ENCODE measurements around the gene CARD11. TPM values are rescaled to one million over a fixed set of nuclear protein-coding genes. Genes with fewer than 3 reads are reported as not detected.
A peak's percentile ranks its signal among the peaks of the same experiment; 100 is the strongest.

Gene CARD11
- total RNA-seq, 5 donors from 2014 or later (not counting 1 experiment from before 2014, with no cell fraction given), result 105 to 142 (median 132) TPM

DNA sequence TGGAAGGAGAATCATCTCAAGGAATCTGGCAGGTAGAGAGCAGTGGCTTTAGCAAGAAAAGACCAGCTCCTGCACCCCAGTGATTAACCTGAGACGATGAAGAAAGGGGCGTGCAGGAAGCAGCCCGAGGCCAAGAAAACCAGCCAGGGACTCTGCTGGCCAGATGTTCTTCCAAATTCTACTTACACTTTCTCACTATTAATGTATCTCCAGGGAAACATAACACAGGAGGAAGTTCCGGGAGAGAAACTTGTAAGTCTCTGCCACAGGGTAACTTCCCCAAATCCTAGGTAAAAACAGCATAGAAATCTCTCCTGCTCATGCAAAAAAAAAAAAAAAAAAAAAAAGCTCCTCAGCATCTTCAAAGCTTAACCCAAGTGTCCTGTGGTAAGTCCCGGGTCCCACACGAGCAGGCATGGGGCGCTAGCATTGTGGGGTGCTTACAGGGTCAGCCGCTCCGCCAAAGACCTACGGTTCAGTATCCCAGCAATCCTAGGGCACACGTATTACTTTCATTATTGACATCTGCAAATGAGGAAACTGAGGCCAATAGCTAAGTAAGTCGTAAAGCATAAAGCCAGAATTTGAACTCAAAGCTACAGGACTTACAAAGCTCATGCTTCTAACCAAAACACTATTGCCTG, 102.3 kb downstream of the CARD11 start:
- 83% methylated on average over 8 of the region's 12 CpGs for WGBS (ENCODE audit: insufficient coverage)
- H3K36me3 Mint-ChIP-seq, result peaks cover 80% of the 10 kb centered on the region
- no peak overlapping the region for H3K4me3 Mint-ChIP-seq
- H3K9me3 ChIP-seq, result no peaks in the 10 kb centered on the region
- ATAC-seq (replicated peaks in 1 of 4) (no peak), DNase-seq (no peak)
- H3K4me1 Mint-ChIP-seq, result peaks cover 3 to 7% (median 6%) of the 10 kb centered on the region in 3 donors
- H3K4me3 ChIP-seq (ENCODE audit: control insufficient read depth in 1 of 2, extremely low read depth in 1 of 2, low read length in 1 of 2), result no peak overlapping the region
- H3K9me3 Mint-ChIP-seq, result no peaks in the 10 kb centered on the region
- peak overlapping the region in 1 of 2 donors; percentile 22 for H3K27ac Mint-ChIP-seq
- POLR2A ChIA-PET, result interaction anchor here (0.6 kb wide), 4 partner anchors 68 to 1665 kb away, joined by 3 to 8 read pairs (median 4); no protein-coding TSS in a partner anchor
- no peak overlapping the region for H3K27ac ChIP-seq (ENCODE audit: low read length)
- no peaks in the 10 kb centered on the region for H3K4me1 ChIP-seq (ENCODE audit: control insufficient read depth in 1 of 2, extremely low read depth in 1 of 2, insufficient read depth in 2 of 2, low read length in 2 of 2)
- H3K36me3 ChIP-seq (ENCODE audit: control insufficient read depth in 2 of 2, extremely low read depth in 1 of 2, insufficient read depth in 1 of 2, low read length in 1 of 2), result peaks cover 21 to 97% of the 10 kb centered on the region in 2 donors
- CTCF ChIA-PET, result interaction anchor here in 1 of 2 donors (0.6 to 0.7 kb wide), 2 partner anchors 12 to 952 kb away, joined by 3 to 5 read pairs; no protein-coding TSS in a partner anchor
- no peaks in the 10 kb centered on the region for H3K27me3 Mint-ChIP-seq
- no peaks in the 10 kb centered on the region for H3K27me3 ChIP-seq (replicated peaks in 1 of 2; ENCODE audit: control insufficient read depth in 2 of 2, extremely low read depth in 1 of 2, insufficient read depth in 2 of 2, low read length in 1 of 2)

DNA sequence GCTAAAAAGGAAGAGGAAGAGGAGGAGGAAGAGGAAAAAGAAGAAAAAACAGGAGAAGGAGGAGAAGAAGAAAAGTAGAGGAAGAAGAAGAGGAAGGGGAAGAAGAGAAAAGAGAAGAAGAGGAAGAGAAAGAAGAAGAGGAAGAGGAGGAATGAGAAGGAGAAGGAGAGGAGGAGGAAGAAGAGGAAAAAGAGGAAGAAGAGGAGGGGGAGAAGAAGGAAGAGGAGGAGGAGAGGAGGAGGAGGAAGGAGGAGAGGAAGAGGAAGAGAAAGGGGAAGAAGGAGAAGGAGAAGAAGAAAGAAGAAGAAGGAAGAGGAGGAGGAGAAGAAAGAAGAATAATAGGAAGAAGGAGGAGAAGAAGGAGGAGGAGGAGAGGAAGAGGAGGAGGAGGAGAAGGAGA, 103.2 kb downstream of the CARD11 start:
- CTCF ChIA-PET, result interaction anchor here in 1 of 2 donors (0.7 kb wide), 1 partner anchor 12 kb away, joined by 3 read pairs; no protein-coding TSS in a partner anchor

DNA sequence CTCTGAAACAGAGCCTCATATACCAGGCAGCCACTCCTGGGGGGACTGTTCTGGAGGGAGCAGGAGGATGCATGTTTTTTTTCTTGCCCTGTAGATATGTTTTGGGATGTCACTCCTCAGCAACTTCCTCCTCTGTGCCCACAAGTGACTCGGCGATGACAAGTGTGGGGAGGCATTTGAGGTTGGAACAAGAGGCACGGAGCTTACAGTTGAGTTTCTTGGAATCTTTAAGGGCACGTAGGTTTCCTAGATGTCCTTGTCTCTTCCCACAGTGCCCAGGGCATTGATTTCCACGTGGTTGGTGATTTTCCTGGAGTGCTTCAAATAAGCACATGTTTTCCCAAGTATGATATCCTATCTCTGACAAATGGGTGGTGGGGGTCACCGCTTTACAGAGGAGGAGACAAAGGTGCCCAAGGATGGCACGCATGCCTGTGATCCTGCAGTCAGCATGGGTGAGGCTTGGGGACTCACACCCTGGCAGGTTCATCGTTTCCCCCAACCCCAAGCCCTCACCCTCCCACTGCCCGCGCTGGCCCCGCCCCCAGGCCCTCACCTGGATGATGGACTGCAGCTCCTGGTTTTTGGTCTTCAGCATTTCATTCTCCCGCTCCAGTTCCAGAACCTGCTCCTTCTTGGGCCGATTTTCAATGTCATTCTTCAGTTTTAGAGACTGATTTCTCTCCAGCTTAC, 104.3 kb downstream of the CARD11 start:
- Histone ChIP-seq H3K27ac (ENCODE audit: low read length) (no peak overlapping the region), H3K27me3 (replicated peaks in 1 of 2; ENCODE audit: control insufficient read depth in 2 of 2, extremely low read depth in 1 of 2, insufficient read depth in 2 of 2, low read length in 1 of 2) (no peaks in the 10 kb centered on the region), H3K4me3 (ENCODE audit: control insufficient read depth in 1 of 2, extremely low read depth in 1 of 2, low read length in 1 of 2) (no peak overlapping the region), H3K4me1 (ENCODE audit: control insufficient read depth in 1 of 2, extremely low read depth in 1 of 2, insufficient read depth in 2 of 2, low read length in 2 of 2) (no peaks in the 10 kb centered on the region), H3K36me3 (ENCODE audit: control insufficient read depth in 2 of 2, extremely low read depth in 1 of 2, insufficient read depth in 1 of 2, low read length in 1 of 2) (peaks cover 19 to 96% of the 10 kb centered on the region in 2 donors), H3K9me3 (no peaks in the 10 kb centered on the region)
- 94% methylated on average over 7 of the region's 13 CpGs for WGBS (ENCODE audit: insufficient coverage)
- POLR2A ChIA-PET, result interaction anchor here in 1 of 2 donors (0.7 kb wide), 1 partner anchor 1805 kb away, joined by 4 read pairs; no protein-coding TSS in a partner anchor
- CTCF ChIA-PET, result interaction anchor here in 1 of 2 donors (0.6 kb wide), 1 partner anchor 11 kb away, joined by 6 read pairs; no protein-coding TSS in a partner anchor
- Mint-ChIP-seq H3K4me3 (no peak overlapping the region), H3K27me3 (no peaks in the 10 kb centered on the region), H3K9me3 (no peaks in the 10 kb centered on the region), H3K36me3 (peaks cover 68% of the 10 kb centered on the region), H3K27ac (peak overlapping the region in 1 of 2 donors; percentile 8), H3K4me1 (peaks cover 3 to 7% (median 6%) of the 10 kb centered on the region in 3 donors)
- peak in 1 of 35 experiments; percentile 3 for DNase-seq
- no peak for ATAC-seq (replicated peaks in 1 of 4)

More for the DNA sequence above, 103.2 kb downstream of the CARD11 start:
- no peak overlapping the region for H3K4me3 ChIP-seq (ENCODE audit: control insufficient read depth in 1 of 2, extremely low read depth in 1 of 2, low read length in 1 of 2)
- H3K4me1 Mint-ChIP-seq, result peaks cover 3 to 7% (median 6%) of the 10 kb centered on the region in 3 donors
- H3K36me3 Mint-ChIP-seq, result peaks cover 73% of the 10 kb centered on the region
- no peak overlapping the region for H3K4me3 Mint-ChIP-seq
- DNase-seq (no peak), ATAC-seq (replicated peaks in 1 of 4) (no peak)
- peaks cover 19 to 96% of the 10 kb centered on the region in 2 donors for H3K36me3 ChIP-seq (ENCODE audit: control insufficient read depth in 2 of 2, extremely low read depth in 1 of 2, insufficient read depth in 1 of 2, low read length in 1 of 2)
- H3K27ac ChIP-seq (ENCODE audit: low read length), result no peak overlapping the region
- H3K4me1 ChIP-seq (ENCODE audit: control insufficient read depth in 1 of 2, extremely low read depth in 1 of 2, insufficient read depth in 2 of 2, low read length in 2 of 2), result no peaks in the 10 kb centered on the region
- H3K27me3 Mint-ChIP-seq, result no peaks in the 10 kb centered on the region
- no peaks in the 10 kb centered on the region for H3K27me3 ChIP-seq (replicated peaks in 1 of 2; ENCODE audit: control insufficient read depth in 2 of 2, extremely low read depth in 1 of 2, insufficient read depth in 2 of 2, low read length in 1 of 2)
- no peaks in the 10 kb centered on the region for H3K9me3 ChIP-seq
- peak overlapping the region; percentile 11 to 61 for H3K27ac Mint-ChIP-seq
- POLR2A ChIA-PET, result interaction anchor here in 1 of 2 donors (0.7 kb wide), 1 partner anchor 207 kb away, joined by 13 read pairs; no protein-coding TSS in a partner anchor
- no peaks in the 10 kb centered on the region for H3K9me3 Mint-ChIP-seq

DNA sequence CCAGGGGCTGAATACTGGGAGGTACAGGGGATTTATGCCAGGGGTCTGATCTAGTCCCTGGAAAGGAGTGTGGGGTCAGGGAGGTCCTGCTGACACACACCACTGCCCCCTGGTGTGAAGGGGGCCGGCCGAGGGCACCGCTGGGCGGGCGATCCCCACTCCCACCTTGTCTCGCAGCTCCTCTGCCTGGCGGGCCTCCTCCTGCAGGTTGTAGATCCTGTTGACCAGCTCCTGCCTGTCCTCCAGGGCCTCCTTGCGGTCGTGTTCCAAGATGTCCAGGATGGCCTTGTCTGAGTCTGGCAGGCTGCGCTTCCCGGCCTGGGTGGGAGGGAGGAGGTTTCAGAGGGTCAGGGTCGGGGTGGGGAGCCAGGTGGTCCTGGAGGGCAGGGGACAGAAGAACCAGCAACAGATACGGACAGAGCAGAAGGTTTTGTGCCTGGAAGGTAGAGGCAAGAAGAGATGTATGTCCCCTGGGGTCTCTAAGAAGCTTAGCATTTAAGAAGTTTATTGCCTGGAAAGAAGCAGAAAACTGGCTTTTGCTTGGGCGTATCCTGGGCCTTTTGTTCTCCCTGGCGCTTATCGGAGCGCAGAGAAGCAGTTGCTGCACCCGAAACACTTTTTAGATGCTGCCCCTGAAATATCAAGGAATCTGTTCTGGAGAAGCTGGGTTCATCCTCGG, 105.0 kb downstream of the CARD11 start:
- no peak for ATAC-seq (replicated peaks in 1 of 4)
- Mint-ChIP-seq H3K27ac (no peak overlapping the region), H3K4me1 (peaks cover 3 to 7% (median 6%) of the 10 kb centered on the region in 3 donors), H3K4me3 (no peak overlapping the region), H3K27me3 (no peaks in the 10 kb centered on the region), H3K36me3 (peaks cover 65% of the 10 kb centered on the region), H3K9me3 (no peaks in the 10 kb centered on the region)
- ChIA-PET POLR2A (no interaction called here), CTCF (interaction anchor here in 1 of 2 donors (0.7 to 0.8 kb wide), 2 partner anchors 12 to 17 kb away, joined by 3 to 10 read pairs; no protein-coding TSS in a partner anchor)
- H3K9me3 ChIP-seq, result no peaks in the 10 kb centered on the region
- no peak overlapping the region for H3K4me3 ChIP-seq (ENCODE audit: control insufficient read depth in 1 of 2, extremely low read depth in 1 of 2, low read length in 1 of 2)
- no peaks in the 10 kb centered on the region for H3K27me3 ChIP-seq (replicated peaks in 1 of 2; ENCODE audit: control insufficient read depth in 2 of 2, extremely low read depth in 1 of 2, insufficient read depth in 2 of 2, low read length in 1 of 2)
- H3K4me1 ChIP-seq (ENCODE audit: control insufficient read depth in 1 of 2, extremely low read depth in 1 of 2, insufficient read depth in 2 of 2, low read length in 2 of 2), result no peaks in the 10 kb centered on the region
- H3K36me3 ChIP-seq (ENCODE audit: control insufficient read depth in 2 of 2, extremely low read depth in 1 of 2, insufficient read depth in 1 of 2, low read length in 1 of 2), result peaks cover 17 to 96% of the 10 kb centered on the region in 2 donors
- no peak overlapping the region for H3K27ac ChIP-seq (ENCODE audit: low read length)
- 96% methylated on average over 15 of the region's 19 CpGs for WGBS (ENCODE audit: insufficient coverage)
- DNase-seq, result peak in 1 of 35 experiments; percentile 18

DNA sequence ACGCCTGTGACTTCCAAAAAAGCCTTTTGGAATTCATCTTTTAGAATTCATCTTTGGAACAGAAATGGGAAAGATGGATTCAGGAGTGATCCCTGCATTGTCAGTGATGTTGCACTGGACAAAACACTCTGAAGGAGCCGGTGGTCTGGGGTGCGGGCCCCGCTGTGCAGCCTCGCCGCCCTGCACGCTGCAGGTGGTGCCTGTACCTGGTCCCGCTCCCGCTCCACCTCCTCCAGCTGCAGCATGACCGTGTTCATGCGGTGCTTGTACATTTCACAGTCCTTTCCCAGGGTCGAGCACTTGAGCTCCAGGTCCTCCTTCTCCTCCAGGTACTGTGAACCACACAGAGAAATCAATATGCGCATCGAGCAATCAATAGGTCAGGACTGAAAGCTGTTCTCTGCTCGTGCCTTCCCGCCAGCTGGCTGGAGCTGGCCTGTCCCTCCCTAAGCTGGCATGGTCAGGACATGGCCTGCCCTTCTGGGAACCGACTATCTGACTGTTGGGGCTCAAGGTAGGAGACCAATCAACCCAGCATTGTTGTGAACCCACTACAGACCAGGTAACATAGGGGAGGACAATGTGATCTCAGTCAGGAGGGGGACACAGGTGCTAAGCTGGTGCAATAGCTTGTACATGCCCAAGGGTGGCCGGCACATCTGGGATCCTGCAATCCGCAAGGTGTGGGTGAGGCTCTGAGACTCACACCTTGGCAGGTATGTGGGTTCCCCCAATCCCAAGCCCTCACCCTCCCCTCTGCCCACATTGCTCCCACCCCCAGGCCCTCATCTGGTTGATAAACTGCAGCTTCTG, 105.8 kb downstream of the CARD11 start:
- H3K9me3 ChIP-seq, result no peaks in the 10 kb centered on the region
- 98% methylated on average over 14 of the region's 19 CpGs for WGBS (ENCODE audit: insufficient coverage)
- ATAC-seq (replicated peaks in 1 of 4), result no peak
- no peaks in the 10 kb centered on the region for H3K27me3 Mint-ChIP-seq
- H3K4me1 Mint-ChIP-seq, result peaks cover 3 to 6% (median 6%) of the 10 kb centered on the region in 3 donors
- no peaks in the 10 kb centered on the region for H3K4me1 ChIP-seq (ENCODE audit: control insufficient read depth in 1 of 2, extremely low read depth in 1 of 2, insufficient read depth in 2 of 2, low read length in 2 of 2)
- no peaks in the 10 kb centered on the region for H3K27me3 ChIP-seq (replicated peaks in 1 of 2; ENCODE audit: control insufficient read depth in 2 of 2, extremely low read depth in 1 of 2, insufficient read depth in 2 of 2, low read length in 1 of 2)
- ChIA-PET POLR2A (no interaction called here), CTCF (interaction anchor here in 1 of 2 donors (0.7 to 0.8 kb wide), 2 partner anchors 13 to 18 kb away, joined by 3 to 10 read pairs; no protein-coding TSS in a partner anchor)
- no peak overlapping the region for H3K4me3 Mint-ChIP-seq
- no peaks in the 10 kb centered on the region for H3K9me3 Mint-ChIP-seq
- peaks cover 20 to 91% of the 10 kb centered on the region in 2 donors for H3K36me3 ChIP-seq (ENCODE audit: control insufficient read depth in 2 of 2, extremely low read depth in 1 of 2, insufficient read depth in 1 of 2, low read length in 1 of 2)
- DNase-seq, result peak in 2 of 35 experiments; percentile 0 to 11
- no peak overlapping the region for H3K4me3 ChIP-seq (ENCODE audit: control insufficient read depth in 1 of 2, extremely low read depth in 1 of 2, low read length in 1 of 2)
- peaks cover 62% of the 10 kb centered on the region for H3K36me3 Mint-ChIP-seq
- H3K27ac Mint-ChIP-seq, result peak overlapping the region in 1 of 2 donors; percentile 4
- no peak overlapping the region for H3K27ac ChIP-seq (ENCODE audit: low read length)

Measured in T-cell (primary cell).